HG03565 (cell line): ENCODE measurements around the gene GRAMD2A.
"Not testable (repeated sequence)": the region's sequence is repeated elsewhere in the genome, so short reads cannot be mapped to it uniquely, and the experiment has no call there.

Experiments used
- ATAC-seq: cut with Tn5 transposase; IDR thresholded peaks from one replicate; pipeline ENCODE4 v1.9.1; 2021; ENCODE audit warnings: mild to moderate bottlenecking, moderate library complexity; ENCODE audit not compliant: unreplicated experiment

GRAMD2A gene

GRCh38 chr15:72189250-72189902 lies 8.2 kb downstream of the GRAMD2A start:
- ATAC-seq = no peak

GRCh38 chr15:72184165-72184811 lies 13.3 kb downstream of the GRAMD2A start:
- ATAC-seq = no peak

GRCh38 chr15:72183781-72184164 lies 13.8 kb downstream of the GRAMD2A start:
- ATAC-seq = no peak

DNA sequence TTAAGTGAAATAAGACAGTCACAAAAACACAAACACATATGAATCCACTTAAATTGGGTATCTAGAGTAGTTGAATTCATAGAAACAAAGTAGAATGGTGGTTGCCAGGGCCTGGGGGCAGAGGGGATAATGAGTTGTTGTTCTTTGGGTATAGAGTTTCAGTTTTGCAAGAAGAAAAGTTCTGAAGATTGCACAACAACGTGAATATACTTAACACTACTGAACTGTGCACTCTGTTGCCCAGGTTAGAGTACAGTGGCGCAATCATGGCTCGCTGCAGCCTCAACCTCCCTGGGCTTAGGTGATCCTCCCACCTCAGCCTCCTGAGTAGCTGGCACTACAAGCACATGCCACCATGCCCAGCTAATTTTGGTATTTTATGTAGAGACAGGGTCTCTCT lies 14.9 kb downstream of the GRAMD2A start:
- no peak for ATAC-seq

DNA sequence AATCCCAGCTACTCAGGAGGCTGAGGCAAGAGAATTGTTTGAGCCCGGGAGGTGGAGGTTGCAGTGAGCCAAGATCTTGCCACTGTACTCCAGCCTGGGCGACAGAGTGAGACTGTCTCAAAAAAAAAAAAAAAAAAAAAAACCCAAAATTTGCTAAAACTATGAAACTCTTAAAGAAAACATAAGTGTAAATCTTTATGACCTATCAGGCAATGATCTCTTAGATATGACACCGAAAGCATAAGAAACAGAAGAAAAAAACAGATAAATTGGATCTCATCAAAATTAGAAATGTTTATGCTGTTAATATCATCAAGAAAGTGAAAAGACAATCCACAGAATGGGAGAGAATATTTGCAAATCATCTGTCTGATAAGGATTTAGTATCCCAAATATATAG lies 15.3 kb downstream of the GRAMD2A start:
- no peak for ATAC-seq

DNA sequence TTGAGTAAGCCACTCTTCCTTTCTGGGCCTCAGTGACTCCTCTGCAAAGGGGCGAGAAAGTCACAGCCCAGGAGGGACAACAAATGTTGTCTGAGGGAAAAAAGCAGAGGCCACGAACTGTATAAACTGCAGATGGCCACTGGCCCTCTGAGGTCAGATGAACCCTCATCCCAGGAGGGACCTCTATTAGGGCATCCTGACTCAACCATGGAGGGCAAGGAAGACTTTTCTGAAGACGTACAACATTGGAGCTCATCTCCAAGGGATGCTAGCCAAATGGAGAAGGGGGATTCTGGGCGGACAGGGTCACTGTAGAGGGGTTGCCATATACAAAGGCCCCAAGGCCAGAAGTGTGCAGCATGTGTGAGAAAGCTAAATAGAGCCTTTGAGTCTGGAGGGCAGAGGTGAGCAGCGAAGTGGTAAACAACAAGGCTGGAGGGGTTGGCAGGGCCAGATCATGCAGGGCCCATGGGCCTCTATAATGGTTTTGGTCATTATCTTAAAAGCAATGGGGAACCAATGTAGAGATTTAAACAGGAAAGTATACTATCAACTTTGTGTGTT lies 16.7 kb downstream of the GRAMD2A start:
- no peak for ATAC-seq

- ATAC-seq = no peak
These were observed 17.5 kb downstream of the GRAMD2A start for GRCh38 chr15:72179950-72180581.

DNA sequence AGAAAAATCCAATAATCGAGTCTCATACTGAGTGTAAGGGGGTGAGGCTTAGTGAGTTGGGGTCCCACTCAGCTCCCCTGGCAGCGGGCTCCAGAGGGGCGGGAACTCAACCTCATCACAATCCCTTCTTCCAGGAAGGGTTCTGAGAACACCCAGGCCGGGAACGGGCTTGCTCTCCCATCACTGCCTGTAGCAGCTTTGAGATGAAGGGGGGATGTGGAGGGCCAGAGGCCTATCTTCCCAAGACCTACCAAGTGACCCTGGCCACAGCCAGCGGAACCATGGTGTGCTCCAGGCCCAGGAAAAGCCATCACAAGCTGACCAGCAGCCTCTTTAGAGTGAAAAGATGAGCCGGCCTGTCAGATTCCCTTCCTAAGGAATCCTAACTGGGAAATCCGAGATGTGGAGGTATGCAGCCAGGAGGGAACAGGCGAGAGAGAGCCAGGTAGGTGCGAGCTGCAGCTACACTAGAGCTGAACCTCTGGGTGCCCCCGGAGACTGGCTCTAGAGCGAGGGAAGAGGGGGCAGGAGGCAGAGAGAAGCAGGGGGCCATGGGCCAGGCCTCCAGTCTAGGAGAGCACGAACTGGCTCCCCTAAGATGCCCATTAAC lies 18.5 kb downstream of the GRAMD2A start:
- no peak for ATAC-seq

- no peak for ATAC-seq
These were observed 20.8 kb downstream of the GRAMD2A start for GRCh38 chr15:72176743-72177142.

DNA sequence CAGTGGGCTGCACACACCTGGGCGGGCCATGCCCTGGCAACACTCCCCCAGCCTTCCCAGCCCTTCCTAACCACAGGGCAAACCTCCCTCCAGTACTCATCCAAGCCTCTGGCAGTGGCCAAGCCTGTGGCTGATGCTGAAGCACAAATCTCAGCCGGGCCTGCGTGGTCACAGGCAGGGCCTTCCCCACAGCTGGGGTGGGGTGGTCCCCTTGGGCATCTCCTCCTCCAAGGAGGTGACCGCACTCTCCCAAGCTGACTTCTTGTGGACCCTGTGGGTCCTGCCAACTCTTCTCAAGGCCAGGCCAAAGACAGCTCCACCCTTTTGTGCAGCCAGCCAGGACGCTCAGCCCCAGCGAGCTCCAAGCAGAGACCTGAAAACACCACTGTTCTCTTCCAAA lies 21.4 kb downstream of the GRAMD2A start:
- ATAC-seq = no peak

DNA sequence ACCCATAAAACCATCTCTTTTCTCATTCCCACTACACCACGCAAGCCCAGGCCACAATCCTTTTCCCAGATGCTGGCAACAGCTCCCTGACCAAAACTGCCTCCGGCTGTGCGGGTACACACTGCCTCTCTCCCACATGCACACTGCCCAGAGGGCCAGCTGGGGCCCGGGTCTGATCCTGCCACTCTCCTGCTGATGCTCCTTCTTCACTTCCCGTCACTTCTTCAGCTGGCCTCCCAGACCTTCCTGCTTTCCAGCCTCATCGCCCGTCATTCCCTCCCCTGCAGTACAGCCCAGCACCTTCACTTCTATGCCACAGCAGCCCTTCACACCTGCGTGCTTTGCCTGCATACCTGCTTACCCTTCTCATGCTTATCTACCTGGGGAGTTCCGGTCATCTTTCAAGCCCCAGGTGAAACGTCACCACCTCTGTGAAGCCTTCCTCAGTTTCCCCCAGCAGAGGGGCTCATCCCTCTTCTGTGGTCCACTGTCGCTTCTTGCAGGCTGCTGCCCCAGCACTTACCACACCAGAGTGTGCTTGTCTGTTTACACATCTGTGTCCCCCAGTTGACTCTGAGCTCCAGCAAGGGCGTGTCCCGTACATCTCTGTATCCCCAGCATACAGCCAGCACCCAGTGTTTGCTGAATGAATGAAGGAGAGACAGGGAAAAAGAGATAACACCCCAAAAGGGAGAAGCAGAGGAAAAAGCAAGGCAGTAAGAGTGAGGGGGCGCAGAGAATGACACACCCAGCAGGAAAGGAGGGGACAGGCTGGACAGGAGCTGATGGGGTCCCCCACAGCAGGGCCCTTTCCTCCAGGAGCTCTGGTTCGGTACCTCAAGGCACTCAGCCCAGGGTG lies 22.2 kb downstream of the GRAMD2A start:
- ATAC-seq = no peak

- ATAC-seq = no peak
These were observed 22.9 kb downstream of the GRAMD2A start for GRCh38 chr15:72174551-72175165.

- ATAC-seq = no peak
These were observed 23.6 kb downstream of the GRAMD2A start for GRCh38 chr15:72173864-72174550.

GRCh38 chr15:72173401-72173800 lies 24.2 kb downstream of the GRAMD2A start:
- no peak for ATAC-seq

- no peak for ATAC-seq
These were observed 24.8 kb downstream of the GRAMD2A start for GRCh38 chr15:72172796-72173195.

- ATAC-seq = not testable (repeated sequence)
These were observed 25.6 kb downstream of the GRAMD2A start for GRCh38 chr15:72171978-72172377.

DNA sequence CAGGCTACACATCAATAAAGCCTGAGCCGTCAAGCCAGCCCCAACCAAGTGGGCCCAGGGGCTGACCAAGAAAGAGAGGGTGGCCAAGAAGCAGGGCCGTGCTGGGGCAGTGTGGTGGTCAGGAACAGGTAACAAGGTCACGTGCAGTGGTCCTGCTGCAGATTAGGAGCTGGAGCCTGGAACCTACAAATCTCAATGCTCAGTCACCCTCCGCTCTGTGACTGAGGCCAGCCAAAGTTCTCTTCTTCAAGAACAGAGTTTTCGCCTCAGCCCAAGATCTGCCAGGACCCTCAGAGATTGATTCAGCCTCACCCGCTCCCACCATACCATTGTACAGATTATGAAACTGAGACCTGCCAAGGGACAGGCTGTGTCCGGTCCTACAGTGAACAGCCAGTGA lies 26.9 kb downstream of the GRAMD2A start:
- ATAC-seq = no peak

DNA sequence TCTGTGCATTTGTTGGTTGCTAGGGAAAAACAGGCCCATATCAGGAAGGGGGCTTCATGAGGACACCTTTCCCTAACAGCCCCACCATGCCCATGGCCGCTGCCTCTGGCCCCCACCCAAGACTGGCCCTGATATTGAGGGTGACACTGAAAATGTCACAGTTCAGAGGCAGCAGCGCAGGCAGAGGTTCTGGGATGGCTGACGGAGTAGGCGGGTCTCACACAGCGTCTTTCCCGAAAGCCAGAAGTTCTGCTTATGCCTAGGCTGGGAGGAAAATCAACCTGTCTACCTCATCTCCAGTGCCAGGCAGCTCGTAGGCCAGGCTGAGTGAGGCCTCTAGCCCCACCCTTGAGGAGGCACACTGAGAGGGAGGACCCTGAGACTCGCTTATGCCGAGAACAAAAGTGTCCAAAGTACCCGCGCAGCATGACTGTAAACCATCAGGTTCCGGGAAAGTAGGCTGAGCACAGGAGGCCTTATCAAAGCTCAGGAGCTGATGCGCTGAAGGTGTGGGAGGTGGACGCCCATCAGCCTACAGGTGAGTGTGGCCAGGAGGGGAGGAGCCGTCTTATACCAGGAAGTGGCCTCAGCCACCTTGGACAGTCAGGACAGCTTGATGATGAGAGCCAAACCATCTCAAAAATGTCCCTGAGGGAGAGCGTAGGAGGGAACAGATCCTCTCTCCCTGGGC lies 27.5 kb downstream of the GRAMD2A start:
- ATAC-seq = no peak
